GF-D8 (cell line): ENCODE measurements around the gene NCKAP1.
"Not testable (repeated sequence)": the region's sequence is repeated elsewhere in the genome, so short reads cannot be mapped to it uniquely, and the experiment has no call there.

ENCODE experiments used
- DNase-seq: peaks from one replicate; lab custom pipeline; 2025; lab: John Stamatoyannopoulos, UW

Gene NCKAP1

GRCh38 chr2:183035954-183036669, 2.1 kb downstream of the NCKAP1 start:
- peak; percentile 20 for DNase-seq

GRCh38 chr2:183035298-183035953, 2.8 kb downstream of the NCKAP1 start:
- DNase-seq, result no peak

GRCh38 chr2:183034806-183035205, 3.5 kb downstream of the NCKAP1 start:
- no peak for DNase-seq

GRCh38 chr2:183033951-183034350, 4.3 kb downstream of the NCKAP1 start:
- no peak for DNase-seq

GRCh38 chr2:183031911-183032794, 6.1 kb downstream of the NCKAP1 start:
- DNase-seq, result no peak

GRCh38 chr2:183029219-183029618, 9.0 kb downstream of the NCKAP1 start:
- DNase-seq, result no peak

GRCh38 chr2:183028108-183028507, 10.1 kb downstream of the NCKAP1 start:
- DNase-seq, result no peak

- no peak for DNase-seq
Observed at GRCh38 chr2:183027443-183027842, 10.8 kb downstream of the NCKAP1 start.

- DNase-seq, result no peak
Observed at GRCh38 chr2:183026424-183026823, 11.8 kb downstream of the NCKAP1 start.

- DNase-seq, result no peak
Observed at GRCh38 chr2:183025993-183026392, 12.3 kb downstream of the NCKAP1 start.

- DNase-seq, result no peak
Observed at GRCh38 chr2:183024339-183025095, 13.7 kb downstream of the NCKAP1 start.

GRCh38 chr2:183022711-183023110, 15.5 kb downstream of the NCKAP1 start:
- no peak for DNase-seq

GRCh38 chr2:183021613-183022012, 16.6 kb downstream of the NCKAP1 start:
- DNase-seq, result no peak

GRCh38 chr2:183019718-183020442, 18.4 kb downstream of the NCKAP1 start:
- no peak for DNase-seq

GRCh38 chr2:183017845-183018244, 20.4 kb downstream of the NCKAP1 start:
- not testable (repeated sequence) for DNase-seq

GRCh38 chr2:183014005-183014404, 24.3 kb downstream of the NCKAP1 start:
- no peak for DNase-seq

- DNase-seq, result no peak
Observed at GRCh38 chr2:183011743-183012142, 26.5 kb downstream of the NCKAP1 start.

- no peak for DNase-seq
Observed at GRCh38 chr2:183010112-183010511, 28.1 kb downstream of the NCKAP1 start.

GRCh38 chr2:183009249-183009899, 28.9 kb downstream of the NCKAP1 start:
- no peak for DNase-seq

GRCh38 chr2:183001948-183002347, 36.3 kb downstream of the NCKAP1 start:
- DNase-seq, result no peak

GRCh38 chr2:183000846-183001245, 37.4 kb downstream of the NCKAP1 start:
- DNase-seq, result no peak
